IMR-90 (cell line): ENCODE results near the gene TAF1B. TPM values are rescaled to one million over a fixed set of nuclear protein-coding genes. Genes with fewer than 3 reads are reported as not detected.
A peak's percentile ranks its signal among the peaks of the same experiment; 100 is the strongest.

ENCODE experiments used
- ATAC-seq: fragments of 200-7000 bp; cut with Tn5 transposase; 2 replicates; pipeline ENCODE4 v1.9.1; 2020; ENCODE audit warnings: low read depth, mild to moderate bottlenecking, moderate library complexity
- BruUV-seq: library from RNA; stranded (reverse); fragments of 400-500 nt; replicated peaks from 2 replicates; lab custom pipeline; 2021; lab: Mats Ljungman, UMichigan
- CTCF ChIA-PET: fragments of 300-600 bp; formaldehyde crosslinking; extraction: SDS; loops from one replicate; lab custom pipeline; 2021; ENCODE audit warnings: antibody characterized with exemption; lab: Yijun Ruan, JAX
- POLR2A ChIA-PET: fragments of 300-600 bp; sonication (Branson Sonifier 250); formaldehyde crosslinking; loops from one replicate; lab custom pipeline; 2022; ENCODE audit warnings: antibody characterized with exemption; ENCODE audit not compliant: unreplicated experiment; lab: Charles Lee
- DNase-seq: peaks from one replicate; pipeline ENCODE4 v3.0.0; 2013
- H2AFZ ChIP-seq: replicated peaks from 2 replicates; pipeline ENCODE3; 2013; ENCODE audit warnings: low read length, mild to moderate bottlenecking; ENCODE audit not compliant: poor library complexity
- H2AK5ac ChIP-seq: 2 replicates; pipeline ENCODE4 v1.6.1; 2013; ENCODE audit warnings: low read depth, low read length, inconsistent platforms
- H2AK9ac ChIP-seq: replicated peaks from 2 replicates; pipeline ENCODE3; 2013; ENCODE audit warnings: mild to moderate bottlenecking, low read depth, low read length, moderate library complexity; ENCODE audit not compliant: poor library complexity
- H2BK120ac ChIP-seq: 2 replicates; pipeline ENCODE4 v1.6.1; 2013; ENCODE audit warnings: low read depth, low read length, inconsistent platforms
- H2BK15ac ChIP-seq: 3 replicates; pipeline ENCODE4 v1.6.1; 2013; ENCODE audit warnings: low read depth, low read length, inconsistent platforms
- H2BK20ac ChIP-seq: 2 replicates; pipeline ENCODE4 v1.6.1; 2013; ENCODE audit warnings: low read depth, mild to moderate bottlenecking, inconsistent platforms, low read length, moderate library complexity
- H2BK5ac ChIP-seq: 2 replicates; pipeline ENCODE4 v1.6.1; 2013; ENCODE audit warnings: mild to moderate bottlenecking, low read depth, low read length, inconsistent platforms; ENCODE audit not compliant: poor library complexity, severe bottlenecking
- H3K14ac ChIP-seq: replicated peaks from 2 replicates; pipeline ENCODE4 v1.6.1; 2013; ENCODE audit warnings: low read depth, low read length, inconsistent platforms
- H3K18ac ChIP-seq: 2 replicates; pipeline ENCODE4 v1.6.1; 2013; ENCODE audit warnings: low read depth, low read length, control low read depth
- H3K23ac ChIP-seq: 2 replicates; pipeline ENCODE4 v1.6.1; 2013; ENCODE audit warnings: low read depth, low read length, inconsistent platforms
- H3K27ac ChIP-seq: 2 replicates; pipeline ENCODE4 v1.5.1; 2013; ENCODE audit warnings: mild to moderate bottlenecking, control low read depth, low read length; ENCODE audit not compliant: insufficient read depth
- H3K27me3 ChIP-seq: 2 replicates; pipeline ENCODE4 v1.6.1; 2013; ENCODE audit warnings: low read length; ENCODE audit not compliant: control insufficient read depth, insufficient read depth
- H3K36me3 ChIP-seq: 2 replicates; pipeline ENCODE4 v1.6.1; 2013; ENCODE audit warnings: low read length, mixed read lengths; ENCODE audit not compliant: control insufficient read depth, insufficient read depth
- H3K4ac ChIP-seq: 2 replicates; pipeline ENCODE4 v1.6.1; 2013; ENCODE audit warnings: low read depth, low read length, inconsistent platforms
- H3K4me1 ChIP-seq: 2 replicates; pipeline ENCODE4 v1.6.1; 2013; ENCODE audit warnings: low read length, mixed read lengths; ENCODE audit not compliant: control insufficient read depth, insufficient read depth
- H3K4me2 ChIP-seq: 2 replicates; pipeline ENCODE4 v1.6.1; 2013; ENCODE audit warnings: low read depth, mild to moderate bottlenecking, control low read depth, low read length, moderate library complexity
- H3K4me3 ChIP-seq: 2 replicates; pipeline ENCODE4 v1.5.1; 2013; ENCODE audit warnings: low read depth, mild to moderate bottlenecking, control low read depth, low read length, moderate library complexity; ENCODE audit not compliant: insufficient read depth
- H3K56ac ChIP-seq: 2 replicates; pipeline ENCODE4 v1.6.1; 2013; ENCODE audit warnings: low read length, inconsistent platforms; ENCODE audit not compliant: insufficient read depth; ENCODE audit errors: extremely low read depth
- H3K79me1 ChIP-seq, 2 experiments: 2 replicates each; pipeline ENCODE4 v1.6.1; 2013; ENCODE audit warnings: low read length in 2 of 2, inconsistent platforms in 1 of 2, low read depth in 1 of 2
- H3K9ac ChIP-seq: 2 replicates; pipeline ENCODE4 v1.6.1; 2013; ENCODE audit warnings: low read depth, low read length, control low read depth
- H3K9me1 ChIP-seq: 2 replicates; pipeline ENCODE4 v1.6.1; 2013; ENCODE audit warnings: low read length, inconsistent platforms; ENCODE audit not compliant: insufficient read depth
- H3K9me3 ChIP-seq: 2 replicates; pipeline ENCODE4 v1.6.1; 2013; ENCODE audit warnings: low read length; ENCODE audit not compliant: control insufficient read depth, insufficient read depth
- H4K20me1 ChIP-seq: 2 replicates; pipeline ENCODE4 v1.6.1; 2013; ENCODE audit warnings: low read length, inconsistent platforms; ENCODE audit not compliant: insufficient read depth
- H4K5ac ChIP-seq: 2 replicates; pipeline ENCODE4 v1.6.1; 2013; ENCODE audit warnings: mild to moderate bottlenecking, low read depth, low read length, control low read depth
- H4K8ac ChIP-seq, 2 experiments: 2 replicates each; pipeline ENCODE4 v1.6.1; 2013; ENCODE audit warnings: low read depth in 2 of 2, low read length in 2 of 2, control low read depth in 1 of 2, inconsistent platforms in 1 of 2
- H4K91ac ChIP-seq: 2 replicates; pipeline ENCODE4 v1.6.1; 2013; ENCODE audit warnings: low read depth, low read length, inconsistent platforms; ENCODE audit not compliant: insufficient read depth
- CEBPB ChIP-seq: IDR thresholded peaks from 2 replicates; pipeline ENCODE4 v1.6.1; 2012; ENCODE audit warnings: low read depth, low read length, improper control_type of control experiment
- CHD1 ChIP-seq: IDR thresholded peaks from 2 replicates; pipeline ENCODE4 v1.6.1; 2012; ENCODE audit warnings: low read depth, low read length, improper control_type of control experiment
- FOS ChIP-seq: fragments of 150-350 bp; IDR thresholded peaks from 2 replicates; pipeline ENCODE4 v1.6.1; 2016; ENCODE audit warnings: low read depth, low read length
- WGBS, 2 experiments: methylation state at CpG; one replicate each; pipeline versions ENCODE4 v1.1.5 to v1.1.7; 2013; ENCODE audit warnings: missing lambda C conversion rate in 2 of 2; ENCODE audit not compliant: insufficient read length in 1 of 2; ENCODE audit errors: extremely low coverage in 2 of 2; 5-methylcytosine and 5-hydroxymethylcytosine counted together
- dilution Hi-C: fragments of 300-500 bp; cut with HindIII; formaldehyde crosslinking; loops from one replicate; pipeline ENCODE4 v1.14.3; 2018; ENCODE audit warnings: low sequenced_read_pairs; ENCODE audit not compliant: unreplicated experiment
- in situ Hi-C: fragments of 300-500 bp; cut with MboI; formaldehyde crosslinking; loops from 3 replicates; pipeline ENCODE4 v1.14.3; 2019; ENCODE audit warnings: low sequenced_read_pairs, inconsistent platforms, mixed read lengths
- intact Hi-C: fragments of 100-400 bp; cut with micrococcal nuclease; formaldehyde crosslinking; loops from 2 replicates; pipeline ENCODE4 v1.10.0; 2022
- polyA plus RNA-seq, 3 experiments: library from polyadenylated mRNA; depleted of rRNA; stranded (reverse); fragments of >200 nt; gene quantifications; 2 replicates each; pipeline ENCODE4 v1.2.3, GENCODE V29; 2012; ENCODE audit warnings: low replicate concordance in 1 of 3
- total RNA-seq: library from RNA; depleted of rRNA; stranded (reverse); fragments of >200 nt; gene quantifications from 2 replicates; pipeline ENCODE4 v1.2.3, GENCODE V29; 2012
- TF ChIP-seq, protein P1 (sequence below): fragments of 150-350 bp; IDR thresholded peaks from 2 replicates; pipeline ENCODE4 v1.6.1; 2016; ENCODE audit warnings: low read depth, mild to moderate bottlenecking, low read length, moderate library complexity, borderline replicate concordance

Gene TAF1B
- total and polyA plus RNA-seq, 2 of the 4 experiments (the other 2 are of a cell fraction) = 8.4 to 19.9 TPM

GRCh38 chr2:9972621-9973479 is 129.6 kb downstream of the TAF1B start:
- peak overlapping the region; percentile 11 for H2BK20ac ChIP-seq
- DNase-seq = peak; percentile 74
- H2AFZ ChIP-seq = peak overlapping the region; percentile 35
- H3K27me3 ChIP-seq = no peaks in the 10 kb centered on the region
- H4K8ac ChIP-seq = peak overlapping the region in 1 of 2 experiments; percentile 78; a peak in 2 of 4 replicates
- no peak overlapping the region for H3K23ac ChIP-seq
- peak overlapping the region; percentile 71 for H3K4ac ChIP-seq
- ChIA-PET POLR2A (no interaction called here), CTCF (interaction anchor here (0.7 to 2.2 kb wide), 2 partner anchors 12 kb away, joined by 3 to 14 read pairs; no protein-coding TSS in a partner anchor)
- H4K91ac ChIP-seq = peak overlapping the region; percentile 72
- H3K18ac ChIP-seq = peak overlapping the region; percentile 55
- H3K79me1 ChIP-seq = no peaks in the 10 kb centered on the region
- peak overlapping the region; percentile 4; the same call in 1 of the 3 replicates for H2BK15ac ChIP-seq
- no peak overlapping the region for H3K56ac ChIP-seq
- H3K9ac ChIP-seq = no peak overlapping the region
- H2AK9ac ChIP-seq = peak overlapping the region; percentile 87
- H3K9me3 ChIP-seq = no peaks in the 10 kb centered on the region
- no TSS peak for BruUV-seq
- dilution Hi-C loops = no loop called here
- ATAC-seq = no peak
- no peaks in the 10 kb centered on the region for H3K36me3 ChIP-seq
- no peak overlapping the region for H2BK5ac ChIP-seq
- peaks cover 12% of the 10 kb centered on the region for H3K9me1 ChIP-seq
- peak overlapping the region; percentile 83 for H3K14ac ChIP-seq
- no peaks in the 10 kb centered on the region for H4K20me1 ChIP-seq
- peak overlapping the region; percentile 78 for H2BK120ac ChIP-seq
- WGBS, 2 experiments = no CpG with 5 or more reads among the region's 13 CpGs
- no peak overlapping the region for H3K4me2 ChIP-seq
- peaks cover 37% of the 10 kb centered on the region for H3K4me1 ChIP-seq
- H4K5ac ChIP-seq = peak overlapping the region; percentile 36; the same call in 1 of the 2 replicates
- no peak overlapping the region for H3K27ac ChIP-seq
- no peak overlapping the region for H3K4me3 ChIP-seq
- in situ Hi-C loops = no loop called here
- H2AK5ac ChIP-seq = peak overlapping the region; percentile 93
- TF ChIP-seq CHD1 (no peak), FOS (no peak), CEBPB (peak; percentile 57; the same call in 1 of the 2 replicates)
- TF ChIP-seq, protein P1, sequence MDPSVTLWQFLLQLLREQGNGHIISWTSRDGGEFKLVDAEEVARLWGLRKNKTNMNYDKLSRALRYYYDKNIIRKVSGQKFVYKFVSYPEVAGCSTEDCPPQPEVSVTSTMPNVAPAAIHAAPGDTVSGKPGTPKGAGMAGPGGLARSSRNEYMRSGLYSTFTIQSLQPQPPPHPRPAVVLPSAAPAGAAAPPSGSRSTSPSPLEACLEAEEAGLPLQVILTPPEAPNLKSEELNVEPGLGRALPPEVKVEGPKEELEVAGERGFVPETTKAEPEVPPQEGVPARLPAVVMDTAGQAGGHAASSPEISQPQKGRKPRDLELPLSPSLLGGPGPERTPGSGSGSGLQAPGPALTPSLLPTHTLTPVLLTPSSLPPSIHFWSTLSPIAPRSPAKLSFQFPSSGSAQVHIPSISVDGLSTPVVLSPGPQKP = no peak
- intact Hi-C loops = no loop called here
